HG03108 (cell line): ENCODE data around the gene ATXN2.
A peak's percentile ranks its signal among the peaks of the same experiment; 100 is the strongest.

ENCODE experiments used
- ATAC-seq: cut with Tn5 transposase; IDR thresholded peaks from one replicate; pipeline ENCODE4 v1.9.1; 2021; ENCODE audit warnings: moderate library complexity; ENCODE audit not compliant: unreplicated experiment

Gene ATXN2

GRCh38 chr12:111424189-111424792 lies 174.8 kb downstream of the ATXN2 start:
- no peak for ATAC-seq

- no peak for ATAC-seq
These were observed 178.6 kb downstream of the ATXN2 start for GRCh38 chr12:111420494-111420893.

- no peak for ATAC-seq
These were observed 179.3 kb downstream of the ATXN2 start for GRCh38 chr12:111419784-111420183.

GRCh38 chr12:111418594-111418880 lies 180.6 kb downstream of the ATXN2 start:
- no peak for ATAC-seq

GRCh38 chr12:111417784-111418593 lies 181.1 kb downstream of the ATXN2 start:
- no peak for ATAC-seq

GRCh38 chr12:111417290-111417689 lies 181.8 kb downstream of the ATXN2 start:
- ATAC-seq = no peak

- no peak for ATAC-seq
These were observed 184.3 kb downstream of the ATXN2 start for GRCh38 chr12:111414711-111415252.

GRCh38 chr12:111413442-111414086 lies 185.6 kb downstream of the ATXN2 start:
- no peak for ATAC-seq

GRCh38 chr12:111412830-111413441 lies 186.2 kb downstream of the ATXN2 start:
- ATAC-seq = no peak

GRCh38 chr12:111412007-111412829 lies 186.9 kb downstream of the ATXN2 start:
- ATAC-seq = peak; percentile 32

- no peak for ATAC-seq
These were observed 187.8 kb downstream of the ATXN2 start for GRCh38 chr12:111411185-111411764.

GRCh38 chr12:111410431-111411184 lies 188.5 kb downstream of the ATXN2 start:
- ATAC-seq = no peak

GRCh38 chr12:111409780-111410430 lies 189.2 kb downstream of the ATXN2 start:
- no peak for ATAC-seq

- no peak for ATAC-seq
These were observed 189.7 kb downstream of the ATXN2 start for GRCh38 chr12:111409403-111409779.

GRCh38 chr12:111408686-111409402 lies 190.3 kb downstream of the ATXN2 start:
- no peak for ATAC-seq

GRCh38 chr12:111408116-111408440 lies 191.0 kb downstream of the ATXN2 start:
- no peak for ATAC-seq

GRCh38 chr12:111407377-111408115 lies 191.6 kb downstream of the ATXN2 start:
- ATAC-seq = no peak
